GM12878 (cell line): ENCODE measurements around the gene NAP1L1. TPM values are rescaled to one million over a fixed set of nuclear protein-coding genes. Genes with fewer than 3 reads are reported as not detected.

Experiments
- ATAC-seq: fragments of 200-7000 bp; cut with Tn5 transposase; 3 replicates; pipeline ENCODE4 v1.9.1; 2020; ENCODE audit warnings: mild to moderate bottlenecking, moderate library complexity
- BruUV-seq: library from RNA; stranded (reverse); fragments of 400-500 nt; replicated peaks from 2 replicates; lab custom pipeline; 2021; lab: Mats Ljungman, UMichigan
- CTCF ChIA-PET: fragments of 300-600 bp; sonication (Branson Sonifier 250); formaldehyde crosslinking; extraction: SDS; loops from one replicate; lab custom pipeline; 2021; ENCODE audit warnings: inconsistent platforms; lab: Yijun Ruan, JAX
- POLR2A ChIA-PET: fragments of 350-600 bp; formaldehyde crosslinking; extraction: SDS; loops from one replicate; lab custom pipeline; 2021; ENCODE audit warnings: inconsistent platforms; lab: Charles Lee
- RAD21 ChIA-PET: fragments of 300-600 bp; sonication (Branson Sonifier 250); formaldehyde crosslinking; loops from one replicate; lab custom pipeline; 2023; ENCODE audit warnings: antibody characterized with exemption; ENCODE audit not compliant: unreplicated experiment; lab: Charles Lee
- SMC1A ChIA-PET: fragments of 300-600 bp; sonication (Branson Sonifier 250); formaldehyde crosslinking; loops from one replicate; lab custom pipeline; 2023; ENCODE audit not compliant: unreplicated experiment, uncharacterized antibody; lab: Charles Lee
- DNase-seq: peaks from one replicate; pipeline ENCODE4 v3.0.0-alpha.2; 2011; ENCODE audit warnings: low read depth, low spot score
- FAIRE-seq: peaks from 3 replicates; lab custom pipeline; 2011; peaks lifted over from hg19 to GRCh38; lab: Jason Lieb, UNC
- H2AFZ ChIP-seq: 2 replicates; pipeline ENCODE4 v1.6.0; 2011; ENCODE audit warnings: low read depth, low read length, control low read depth; ENCODE audit not compliant: control insufficient read depth
- H3K27ac ChIP-seq: 2 replicates; pipeline ENCODE4 v1.5.1; 2011; ENCODE audit warnings: control low read depth; ENCODE audit not compliant: control insufficient read depth, insufficient read depth
- H3K27me3 ChIP-seq, 2 experiments: replicated peaks in 1 of 2; 2 replicates each; pipeline versions ENCODE4 v1.6.0 to v1.6.1; 2011; ENCODE audit warnings: low read length in 1 of 2; ENCODE audit not compliant: control insufficient read depth in 2 of 2, insufficient read depth in 2 of 2
- H3K36me3 ChIP-seq, 2 experiments: 2 replicates each; pipeline ENCODE4 v1.5.1; 2011; ENCODE audit warnings: low read length in 1 of 2; ENCODE audit not compliant: control insufficient read depth in 2 of 2, insufficient read depth in 2 of 2
- H3K4me1 ChIP-seq: 2 replicates; pipeline ENCODE4 v1.6.1; 2011; ENCODE audit warnings: mild to moderate bottlenecking, low read length, moderate library complexity, mixed read lengths; ENCODE audit not compliant: control insufficient read depth, insufficient read depth
- H3K4me2 ChIP-seq: 2 replicates; pipeline ENCODE4 v1.6.0; 2011; ENCODE audit warnings: control low read depth; ENCODE audit not compliant: control insufficient read depth, insufficient read depth
- H3K4me3 ChIP-seq: fragments of 200-600 bp; sonication (generic); 2 replicates; pipeline ENCODE4 v1.5.1; 2016
- H3K79me2 ChIP-seq: 2 replicates; pipeline ENCODE4 v1.6.0; 2011; ENCODE audit warnings: low read length; ENCODE audit not compliant: control insufficient read depth, insufficient read depth
- H3K9ac ChIP-seq: 2 replicates; pipeline ENCODE4 v1.8.0; 2011; ENCODE audit warnings: low read length, control low read depth, mixed read lengths; ENCODE audit not compliant: control insufficient read depth, insufficient read depth
- H3K9me3 ChIP-seq: replicated peaks from 3 replicates; pipeline ENCODE4 v1.5.1; 2011; ENCODE audit warnings: mild to moderate bottlenecking, low read length; ENCODE audit not compliant: control insufficient read depth, insufficient read depth
- H4K20me1 ChIP-seq: 2 replicates; pipeline ENCODE4 v1.6.0; 2011; ENCODE audit not compliant: control insufficient read depth, insufficient read depth
- EGR1 ChIP-seq, 2 experiments: IDR thresholded peaks; 1 replicate in 1 of 2; 2 replicates in 1 of 2; pipeline ENCODE4 v1.6.1; 2011 to 2012; ENCODE audit warnings: low read depth in 2 of 2, low read length in 2 of 2, borderline replicate concordance in 1 of 2, mild to moderate bottlenecking in 1 of 2, moderate library complexity in 1 of 2
- FOS ChIP-seq: IDR thresholded peaks from 3 replicates; pipeline ENCODE4 v1.6.1; 2011; ENCODE audit warnings: borderline replicate concordance; ENCODE audit not compliant: insufficient read length; ENCODE audit errors: extremely low read depth
- MEF2B ChIP-seq: fragments of 450-650 bp; IDR thresholded peaks from 2 replicates; pipeline ENCODE4 v1.6.1; 2018; ENCODE audit warnings: mild to moderate bottlenecking, moderate library complexity; ENCODE audit not compliant: partially characterized antibody, poor library complexity, severe bottlenecking
- NR2C2 ChIP-seq: IDR thresholded peaks from 2 replicates; pipeline ENCODE4 v1.6.1; 2011; ENCODE audit warnings: borderline replicate concordance, low read depth; ENCODE audit not compliant: control insufficient read depth, insufficient read length
- ZBTB40 ChIP-seq: fragments of 450-650 bp; IDR thresholded peaks from 2 replicates; pipeline ENCODE4 v1.6.1; 2016; ENCODE audit warnings: mild to moderate bottlenecking, moderate library complexity, borderline replicate concordance
- WGBS: methylation state at CpG from one replicate; pipeline ENCODE4 v1.1.6; 2016; ENCODE audit warnings: low lambda C conversion rate; ENCODE audit not compliant: insufficient replicate concordance, insufficient coverage; ENCODE audit errors: missing lambda C conversion rate; 5-methylcytosine and 5-hydroxymethylcytosine counted together
- in situ Hi-C: fragments of 300-500 bp; cut with MboI; formaldehyde crosslinking; loops from 9 replicates; pipeline ENCODE4 v1.14.3; 2018; ENCODE audit warnings: mixed read lengths
- intact Hi-C: fragments of 100-400 bp; cut with micrococcal nuclease; formaldehyde crosslinking; loops from one replicate; pipeline ENCODE4 v1.14.2; 2022; ENCODE audit not compliant: unreplicated experiment
- polyA plus RNA-seq, 11 experiments: library from polyadenylated mRNA; depleted of rRNA in 4 of 11; unstranded in 6 of 11; stranded (reverse) in 5 of 11; fragments of >200 nt; fragmentation: Nextera tagmentation in 4 of 11; fragmentation: Illumina TruSeq in 1 of 11; extraction: Ambion mirVana in 4 of 11; extraction: Trizol in 1 of 11; gene quantifications; 1 replicate in 1 of 11; 2 replicates in 10 of 11; pipeline versions ENCODE4 v1.2.1 to v1.2.3, GENCODE V29; 2011 to 2016; ENCODE audit warnings: inconsistent platforms in 2 of 11, missing spikeins in 2 of 11, low read depth in 1 of 11
- total RNA-seq, 4 experiments: library from RNA; depleted of rRNA in 3 of 4; stranded (reverse); fragments of >200 nt in 3 of 4; fragmentation: Illumina TruSeq in 1 of 4; extraction: Trizol in 1 of 4; gene quantifications; 2 replicates each; pipeline versions ENCODE4 v1.2.1 to v1.2.3, GENCODE V29; 2013 to 2021

NAP1L1 gene
- total and polyA plus RNA-seq, 10 of the 15 experiments (the other 5 are each of a cell fraction or from before 2014, with no cell fraction given), result 256 to 1,036 (median 536) TPM

- POLR2A ChIA-PET, result interaction anchor here (0.8 to 1.6 kb wide), 4 partner anchors 32 to 107 kb away, joined by 3 to 7 read pairs (median 4); no protein-coding TSS in a partner anchor
- SMC1A ChIA-PET, result interaction anchor here (0.6 to 17.8 kb wide), 23 partner anchors 8 to 468 kb away, joined by 3 to 327 read pairs (median 4); no protein-coding TSS in a partner anchor
- Histone ChIP-seq H3K27me3 (no peaks in the 10 kb centered on the region), H4K20me1 (no peaks in the 10 kb centered on the region), H2AFZ (no peak overlapping the region), H3K4me3 (no peak overlapping the region), H3K27ac (no peak overlapping the region)
- CTCF ChIA-PET, result interaction anchor here (0.5 to 1.3 kb wide), 9 partner anchors 37 to 497 kb away, joined by 3 to 5 read pairs (median 3); no protein-coding TSS in a partner anchor
- DNase-seq, result no peak
- in situ Hi-C loops, result no loop called here
- ATAC-seq, result peak; percentile 57
- BruUV-seq, result no TSS peak
- WGBS, result 13% methylated on average over 3 of the region's 3 CpGs
- no peak for TF ChIP-seq EGR1 (IDR thresholded peaks at IDR 0.05; ENCODE audit: borderline replicate concordance in 1 of 2, low read depth in 2 of 2, low read length in 2 of 2)
- peak; percentile 77 for TF ChIP-seq MEF2B
- no peak for TF ChIP-seq FOS
- TF ChIP-seq NR2C2, result no peak
- TF ChIP-seq ZBTB40, result peak; percentile 50; the same call in 1 of the 2 replicates
- TF ChIP-seq, all 136 proteins: peak for 2
- intact Hi-C loops, result no loop called here
- FAIRE-seq, result no peak
- RAD21 ChIA-PET, result interaction anchor here (0.8 to 2.3 kb wide), 12 partner anchors 9 to 498 kb away, joined by 3 to 24 read pairs (median 5); no protein-coding TSS in a partner anchor
- Histone ChIP-seq H3K4me2 (no peak overlapping the region), H3K4me1 (peaks cover 16% of the 10 kb centered on the region), H3K79me2 (no peaks in the 10 kb centered on the region), H3K9me3 (no peaks in the 10 kb centered on the region), H3K9ac (no peak overlapping the region), H3K36me3 (no peaks in the 10 kb centered on the region)
Measured at GRCh38 chr12:76024942-76025600, 59.4 kb downstream of the NAP1L1 start.
